RKO (cell line): Measurements from ENCODE around the gene RPL36.
"Not testable (repeated sequence)": the region's sequence is repeated elsewhere in the genome, so short reads cannot be mapped to it uniquely, and the experiment has no call there.

Experiments used
- DNase-seq: peaks from one replicate; pipeline ENCODE4 v3.0.0-alpha.2; 2016; ENCODE audit warnings: low spot score

The RPL36 gene

DNA sequence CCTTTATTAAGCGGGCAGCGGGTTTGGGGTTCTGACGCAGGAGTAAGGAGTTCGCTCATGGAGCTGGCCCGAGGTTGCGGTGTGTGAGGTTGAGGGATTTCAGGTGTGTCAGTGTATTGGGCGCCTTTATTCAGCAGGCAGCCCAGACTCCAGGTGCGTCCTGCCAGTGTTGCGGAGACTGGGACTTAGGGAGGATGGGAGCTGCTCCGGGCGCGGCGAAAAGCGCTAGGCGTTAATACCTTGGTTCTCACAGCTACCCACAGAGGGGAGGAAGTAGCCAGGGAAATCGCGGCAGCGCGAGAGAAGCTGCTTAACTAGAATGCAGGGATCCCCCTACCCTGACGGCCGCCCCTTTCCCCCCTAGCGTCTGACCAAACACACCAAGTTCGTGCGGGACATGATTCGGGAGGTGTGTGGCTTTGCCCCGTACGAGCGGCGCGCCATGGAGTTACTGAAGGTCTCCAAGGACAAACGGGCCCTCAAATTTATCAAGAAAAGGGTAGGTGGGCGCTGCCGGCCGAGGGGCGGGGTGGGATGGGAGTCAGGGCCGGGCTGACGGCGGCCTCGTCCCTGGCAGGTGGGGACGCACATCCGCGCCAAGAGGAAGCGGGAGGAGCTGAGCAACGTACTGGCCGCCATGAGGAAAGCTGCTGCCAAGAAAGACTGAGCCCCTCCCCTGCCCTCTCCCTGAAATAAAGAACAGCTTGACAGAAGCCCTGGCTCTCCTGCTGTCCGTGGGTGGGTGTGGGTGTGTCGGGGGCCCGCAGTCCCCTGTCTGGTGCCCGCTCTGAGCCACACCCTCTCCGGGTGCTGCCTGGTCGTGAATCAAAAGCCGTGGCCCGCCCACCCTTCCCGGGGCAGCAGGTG lies 1.1 kb downstream of the RPL36 start:
- DNase-seq, result peak; percentile 80

DNA sequence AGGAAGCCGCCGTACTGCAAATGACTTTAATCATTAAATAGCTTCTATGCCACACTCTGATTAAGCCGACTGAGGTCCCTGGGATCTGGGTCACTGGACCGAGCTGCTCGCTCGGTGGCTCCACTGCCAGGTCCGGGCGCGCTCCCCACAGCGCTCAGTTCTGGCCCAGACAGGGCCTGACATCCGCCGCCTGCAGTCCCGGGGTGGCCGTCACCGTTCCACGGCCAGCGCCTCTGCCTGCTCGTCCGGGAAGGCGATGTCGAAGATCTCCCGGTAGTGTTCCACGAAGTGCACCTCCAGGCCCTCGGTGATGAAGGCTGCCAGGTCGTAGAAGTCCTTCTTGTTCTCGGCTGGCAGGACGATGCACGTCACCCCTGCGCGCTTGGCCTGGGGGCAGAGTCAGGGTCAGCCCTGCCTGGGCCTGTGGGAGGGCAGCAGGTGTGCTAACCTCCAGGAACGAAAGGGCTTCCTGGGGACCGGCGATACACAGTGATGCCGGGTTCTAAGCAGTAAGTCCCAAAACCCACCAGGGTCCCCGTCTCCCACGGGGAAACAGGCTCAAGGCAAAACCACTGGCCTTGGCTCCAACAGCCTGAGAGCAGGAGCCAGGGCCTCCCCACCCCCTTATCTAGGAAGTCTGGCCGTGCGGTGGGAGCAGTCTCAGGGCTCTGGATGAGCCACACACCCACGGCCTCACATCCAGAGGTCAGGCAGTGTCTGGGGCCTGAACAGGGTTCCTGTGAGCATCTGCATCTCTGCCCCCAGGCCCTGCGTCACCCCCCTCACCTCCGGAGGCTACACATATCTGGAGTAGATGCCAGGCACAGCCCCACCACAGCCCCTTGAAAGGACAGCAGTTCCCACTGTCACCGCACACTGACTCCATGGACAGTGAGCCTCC lies 2.0 kb downstream of the RPL36 start:
- DNase-seq, result peak; percentile 74

DNA sequence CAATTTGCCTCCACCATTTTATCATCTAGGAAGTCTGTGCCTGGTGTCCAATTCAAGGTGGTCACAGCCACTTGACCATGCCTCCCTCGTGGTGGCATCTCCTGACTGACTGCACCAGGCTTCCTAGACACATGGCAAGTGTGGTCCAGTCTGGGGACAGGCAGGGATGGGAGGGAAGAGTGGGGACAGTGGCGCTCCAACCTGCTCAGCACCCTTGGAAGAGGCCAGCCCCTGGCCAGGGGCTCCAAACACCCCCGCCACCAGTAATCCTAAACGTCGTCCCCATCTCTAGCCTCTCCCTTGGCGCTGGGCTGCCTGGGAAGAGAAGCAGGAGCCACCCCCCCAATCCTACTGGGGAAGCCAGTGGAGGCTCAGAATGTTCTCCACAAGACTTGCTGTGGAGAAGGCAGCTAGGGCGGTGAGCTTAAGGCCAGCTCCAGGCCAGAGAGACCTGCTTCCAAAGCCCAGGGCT lies 2.7 kb downstream of the RPL36 start:
- no peak for DNase-seq

DNA sequence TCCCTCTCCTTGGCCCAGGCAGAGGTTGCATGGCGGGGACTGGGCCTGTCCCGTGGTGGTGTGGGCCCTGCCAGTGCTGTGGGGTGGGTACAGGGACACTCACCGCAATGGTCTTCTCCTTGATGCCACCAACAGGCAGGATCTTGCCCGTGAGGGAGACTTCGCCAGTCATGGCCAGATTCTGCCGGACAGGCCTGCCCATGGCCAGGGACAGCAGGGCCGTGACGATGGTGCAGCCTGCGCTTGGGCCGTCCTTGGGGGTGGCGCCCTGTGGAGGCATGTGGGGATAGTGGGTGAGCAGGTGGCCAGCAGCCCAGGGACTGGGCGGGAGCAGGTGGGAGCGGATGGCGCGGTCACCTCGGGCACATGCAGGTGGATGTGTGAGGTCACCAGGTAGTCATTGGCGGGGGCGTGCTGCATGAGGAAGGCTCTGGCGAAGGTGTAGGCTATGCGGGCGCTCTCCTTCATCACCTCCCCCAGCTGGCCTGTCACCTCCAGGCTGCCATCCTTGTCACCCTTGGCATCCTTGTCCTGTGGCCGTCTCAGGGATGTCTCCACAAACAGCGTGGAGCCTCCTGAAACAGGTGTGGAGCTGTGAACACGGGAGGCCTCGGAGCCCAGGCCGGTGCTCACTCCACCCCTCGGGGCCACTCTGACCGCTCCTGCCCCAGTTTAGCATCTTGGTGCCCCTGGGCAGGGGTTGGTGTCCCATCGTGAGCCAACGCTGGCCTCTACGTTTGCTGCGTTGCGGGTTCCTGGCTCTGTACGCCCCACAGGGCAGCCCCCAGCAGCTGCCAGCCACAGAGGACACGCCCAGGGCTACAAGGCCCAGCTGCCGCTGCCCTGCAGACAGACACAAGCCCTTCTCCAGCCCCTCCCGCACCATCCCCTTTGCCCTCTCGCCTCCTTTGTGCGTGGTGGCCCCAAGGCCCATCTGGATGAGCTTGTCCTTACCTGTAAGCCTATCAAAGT lies 3.4 kb downstream of the RPL36 start:
- no peak for DNase-seq

DNA sequence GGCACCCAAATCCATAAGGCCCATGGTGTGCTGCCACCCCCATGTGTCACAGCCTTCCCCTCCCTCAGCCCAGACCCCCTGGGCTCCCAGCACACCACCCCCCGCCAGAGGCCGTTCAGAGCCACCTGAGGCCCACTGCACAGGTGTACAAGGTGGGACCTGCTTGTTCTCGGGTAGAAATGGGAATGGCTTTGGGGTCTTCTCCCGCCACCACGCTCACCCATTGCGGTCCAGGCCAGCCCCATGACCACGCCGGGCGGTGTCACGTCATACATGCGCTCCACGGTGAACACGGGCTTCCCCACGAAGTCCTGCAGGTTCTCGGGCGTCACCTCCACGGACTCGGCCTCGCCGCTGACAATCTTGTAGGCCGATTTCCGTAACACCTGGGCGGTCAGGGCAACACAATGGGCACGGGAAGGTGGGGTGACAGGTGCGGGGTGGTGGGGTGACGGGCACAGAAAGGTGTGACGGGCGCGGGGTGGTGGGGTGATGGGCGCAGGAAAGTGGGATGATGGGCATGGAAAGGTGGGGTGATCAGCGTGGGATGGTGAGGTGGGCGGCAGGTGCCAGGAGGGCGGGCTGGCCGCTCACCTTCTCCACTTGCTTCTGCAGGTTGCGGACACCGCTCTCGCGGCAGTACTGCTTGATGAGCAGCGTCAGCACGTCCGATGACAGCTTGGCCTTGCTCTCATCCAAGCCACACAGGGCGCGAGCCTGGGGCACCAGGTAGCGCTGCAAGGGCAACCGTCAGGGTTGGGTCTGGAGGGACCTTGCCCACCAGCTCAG lies 4.3 kb downstream of the RPL36 start:
- no peak for DNase-seq

DNA sequence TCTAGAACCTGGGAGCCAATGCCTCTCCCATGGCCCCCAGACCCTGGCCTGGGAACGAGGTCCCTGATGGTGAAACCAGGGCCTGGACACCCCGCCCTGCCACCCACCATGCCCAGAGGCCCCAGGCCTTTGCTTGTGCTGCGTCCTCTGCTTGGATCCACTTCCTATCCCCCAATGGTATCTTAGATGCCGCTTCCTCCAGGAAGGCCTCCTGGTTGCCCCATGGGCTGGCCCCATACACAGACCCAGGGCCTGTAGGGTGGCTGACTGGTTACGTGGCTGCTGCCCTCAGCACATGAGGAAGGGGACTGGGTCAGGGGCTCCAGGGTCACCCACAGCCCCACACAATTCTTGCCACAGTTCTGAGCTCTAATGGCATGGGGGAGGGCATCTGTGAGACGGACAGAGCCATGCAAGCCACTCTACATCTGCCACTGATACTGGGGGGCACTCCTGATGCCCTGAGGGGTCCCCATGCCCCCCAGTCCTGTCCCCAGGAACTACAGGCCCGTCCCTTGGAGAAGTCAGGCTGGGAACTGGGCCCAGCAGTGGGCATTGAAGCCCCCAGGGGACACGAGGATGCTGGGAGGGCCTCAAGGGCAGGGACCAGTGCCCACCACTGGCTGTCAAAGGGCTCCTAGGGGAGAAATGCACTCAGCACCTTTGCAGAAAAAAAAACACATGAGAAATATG lies 5.0 kb downstream of the RPL36 start:
- no peak for DNase-seq

DNA sequence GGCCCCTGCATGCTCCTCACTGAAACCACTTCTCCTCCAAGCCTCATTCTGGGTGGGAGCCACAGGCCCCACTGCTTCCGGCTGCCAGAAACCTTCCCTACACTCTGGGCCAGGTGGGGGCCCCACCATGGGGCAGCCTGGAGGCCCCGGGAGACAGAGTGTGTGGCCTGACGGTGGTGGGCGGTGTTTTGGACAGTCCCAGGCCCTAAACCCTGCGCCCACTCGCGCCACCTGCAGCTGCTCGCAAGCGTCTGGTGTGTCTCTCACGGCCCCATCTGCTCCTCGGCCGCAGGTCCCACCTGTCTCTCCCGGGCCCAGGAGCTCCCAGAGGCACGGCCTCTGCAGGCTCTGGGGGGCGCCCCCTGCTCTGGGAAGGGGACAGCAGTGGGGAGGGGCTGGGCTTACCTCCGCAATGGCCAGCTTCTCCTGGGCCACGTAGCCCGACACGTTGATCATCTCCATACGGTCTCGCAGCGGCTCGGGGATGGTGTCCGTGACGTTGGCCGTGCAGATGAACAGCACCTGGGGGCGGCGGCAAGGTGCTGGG lies 5.6 kb downstream of the RPL36 start:
- no peak for DNase-seq

DNA sequence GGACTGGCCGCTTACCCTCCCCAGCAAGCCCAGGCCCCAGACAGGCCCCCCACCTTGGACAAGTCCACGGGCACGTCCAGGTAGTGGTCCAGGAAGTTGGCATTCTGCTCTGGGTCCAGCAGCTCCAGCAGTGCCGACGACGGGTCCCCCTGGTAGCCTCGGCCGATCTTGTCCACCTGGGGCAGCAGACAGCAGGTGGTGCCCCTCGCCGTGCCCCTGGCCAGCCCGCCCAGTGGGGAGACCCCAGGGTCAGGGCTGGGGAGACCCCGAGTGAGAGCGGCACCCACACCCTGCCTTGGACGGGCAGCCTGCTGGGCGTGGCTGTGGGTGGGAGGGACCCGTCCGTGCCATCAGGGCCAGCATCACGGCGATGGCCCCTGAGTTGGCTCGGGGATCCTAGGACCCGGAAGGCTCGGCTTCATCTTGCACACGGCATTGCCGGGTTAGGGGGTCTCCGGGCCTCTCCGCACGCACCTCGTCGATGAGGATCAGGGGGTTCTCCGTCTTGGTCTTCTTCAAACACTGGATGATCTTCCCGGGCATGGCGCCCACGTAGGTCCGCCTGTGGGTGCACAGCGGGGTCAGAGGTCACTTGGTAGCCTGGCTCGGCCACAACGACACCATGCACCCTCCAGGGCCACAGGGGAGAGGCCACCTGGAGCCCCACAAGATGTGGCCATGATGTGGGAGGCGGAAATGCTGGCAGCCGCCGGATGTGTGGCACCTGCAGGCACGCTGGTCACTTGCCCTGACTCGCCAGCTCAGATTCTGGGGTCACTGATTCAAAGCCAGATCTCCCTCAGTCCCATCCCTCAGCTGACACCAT lies 6.3 kb downstream of the RPL36 start:
- no peak for DNase-seq

DNA sequence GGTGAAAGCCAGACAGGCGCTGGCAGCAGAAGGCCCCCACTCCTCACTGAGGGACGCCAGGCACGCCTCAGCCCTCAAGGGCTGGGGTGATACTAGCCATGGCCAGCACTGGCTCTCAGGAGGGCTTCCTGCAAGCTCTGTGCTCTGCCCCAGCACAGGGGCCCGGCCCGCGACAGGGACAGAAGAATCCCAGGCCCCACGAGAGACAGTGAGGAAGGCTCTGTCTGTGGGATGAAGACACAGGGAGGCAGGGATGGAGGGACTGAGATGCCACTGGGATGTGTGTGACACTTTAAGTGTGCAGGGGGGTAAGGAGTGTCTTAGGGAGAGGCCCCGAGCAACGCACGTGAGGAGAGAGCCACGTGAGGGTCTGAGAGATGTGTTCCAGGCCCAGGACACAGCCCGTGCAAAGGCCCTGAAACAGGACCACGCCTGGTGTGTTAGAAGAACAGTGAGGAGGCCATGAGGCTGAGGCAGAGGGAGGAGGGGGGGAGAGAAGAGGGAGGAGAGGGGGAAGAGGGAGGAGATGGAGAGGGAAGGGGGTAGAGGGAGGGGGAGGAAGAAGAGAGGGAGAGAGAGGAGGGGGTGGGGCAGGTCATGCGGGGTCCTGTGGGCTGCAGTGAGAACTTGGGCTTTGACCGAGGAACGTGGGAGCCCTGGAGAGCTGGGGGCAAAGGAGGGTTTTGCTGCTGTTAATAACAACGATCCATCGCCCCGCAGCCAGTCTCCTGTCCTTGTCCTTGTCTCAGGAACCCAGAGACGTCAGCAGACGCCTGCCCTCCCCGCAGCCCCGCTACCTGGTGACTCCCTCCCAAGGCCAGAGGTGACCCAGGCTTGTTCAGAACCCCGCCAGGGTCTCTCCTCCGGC lies 7.2 kb downstream of the RPL36 start:
- no peak for DNase-seq

DNA sequence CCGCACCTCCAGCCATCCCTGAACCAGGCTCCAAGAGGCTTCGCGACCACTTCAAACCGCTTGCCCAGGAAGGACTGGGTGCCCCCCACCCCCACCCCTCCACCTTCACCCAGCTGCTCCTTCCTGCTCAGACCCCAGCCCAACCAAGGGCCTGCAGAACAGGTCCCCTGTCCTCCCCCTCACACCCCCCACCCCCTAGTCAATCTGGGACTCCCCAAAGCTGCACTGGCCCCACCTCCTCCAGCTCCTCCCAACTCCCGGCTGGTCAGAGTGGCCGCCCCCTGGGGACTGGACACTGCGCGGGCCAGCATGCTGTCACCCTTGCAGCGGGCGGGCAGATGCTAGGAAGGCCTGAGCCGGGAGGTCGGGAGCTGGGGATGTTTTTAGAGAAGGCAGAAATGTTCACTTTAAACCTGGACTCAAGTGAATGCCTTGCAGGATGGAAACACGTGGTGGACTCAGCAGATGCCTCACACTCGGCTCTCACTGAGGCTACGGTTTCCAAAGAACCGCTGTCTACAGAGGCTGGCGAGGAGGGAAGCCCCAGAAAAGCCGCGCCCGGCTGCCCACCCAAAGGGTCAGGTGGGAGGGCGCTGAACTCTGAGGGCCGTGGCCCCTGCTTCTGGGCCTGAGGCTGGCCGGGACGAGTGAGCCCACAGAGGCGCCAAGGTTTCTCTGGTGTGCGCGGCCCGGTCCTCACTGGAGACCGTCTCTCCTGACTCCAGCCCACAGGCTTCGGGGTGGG lies 8.0 kb downstream of the RPL36 start:
- no peak for DNase-seq

DNA sequence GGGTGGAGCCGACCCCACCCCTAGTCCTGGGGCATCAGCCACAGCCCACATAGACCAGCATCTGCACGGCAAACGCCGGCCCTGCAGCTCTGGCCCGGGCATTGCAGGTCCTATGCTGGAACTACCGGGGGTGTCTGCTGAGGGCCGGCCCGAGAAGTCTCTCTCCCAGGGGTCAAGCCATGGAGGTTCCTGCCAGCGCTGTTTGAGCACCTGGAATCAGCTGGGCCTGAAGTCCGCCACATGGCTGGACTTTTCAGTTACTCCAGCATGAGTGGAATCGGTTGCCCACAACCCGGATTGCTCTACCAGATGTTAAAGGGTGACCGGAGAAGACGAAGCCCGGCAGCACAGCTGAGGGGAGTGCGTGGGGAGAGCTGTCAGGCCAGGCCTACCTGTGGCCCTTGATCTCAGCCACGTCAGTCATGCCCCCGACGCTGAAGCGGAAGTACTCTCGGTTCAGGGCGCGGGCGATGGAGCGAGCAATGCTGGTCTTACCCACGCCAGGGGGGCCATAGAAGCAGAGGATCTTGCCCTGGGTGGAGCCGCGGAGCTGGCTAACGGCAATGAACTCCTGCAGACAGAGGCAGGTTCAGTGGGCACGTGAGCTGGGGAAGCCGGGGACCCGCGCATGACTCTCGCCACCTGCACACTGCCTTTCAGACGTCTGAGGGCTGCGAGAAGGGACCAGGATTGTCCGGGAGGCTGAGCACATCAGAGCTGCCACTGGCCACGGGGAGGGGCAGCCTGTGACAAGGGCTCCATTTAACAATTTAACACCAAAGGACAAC lies 8.7 kb downstream of the RPL36 start:
- DNase-seq, result no peak

DNA sequence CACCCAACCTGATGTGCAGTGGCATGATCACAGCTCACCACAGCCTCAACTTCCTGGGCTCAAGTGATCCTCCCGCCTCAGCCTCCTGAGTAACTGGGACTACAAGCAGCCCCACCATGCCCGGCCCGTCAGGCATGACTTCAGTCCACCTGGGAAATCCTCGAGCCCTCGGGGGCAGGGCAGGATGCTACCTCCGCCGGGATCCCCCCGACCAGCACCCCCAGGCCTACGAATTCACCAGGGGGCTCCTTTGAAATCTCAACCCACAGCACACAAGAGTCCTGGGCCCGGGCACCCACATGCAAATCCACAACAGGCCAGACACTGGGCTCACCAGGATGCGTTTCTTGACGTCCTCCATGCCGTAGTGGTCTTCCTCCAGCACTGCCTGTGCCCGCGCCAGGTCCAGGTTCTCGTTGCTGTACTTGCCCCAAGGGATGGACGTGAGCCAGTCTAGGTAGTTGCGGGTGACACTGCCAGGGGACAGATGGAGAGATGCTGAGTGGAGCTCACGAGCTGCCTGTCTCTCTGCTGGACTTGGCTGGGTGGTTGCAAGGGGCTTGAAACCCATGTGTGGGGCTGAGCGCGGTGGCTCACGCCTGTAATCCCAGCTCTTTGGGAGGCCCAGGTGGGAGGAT lies 10.5 kb downstream of the RPL36 start:
- DNase-seq, result no peak

DNA sequence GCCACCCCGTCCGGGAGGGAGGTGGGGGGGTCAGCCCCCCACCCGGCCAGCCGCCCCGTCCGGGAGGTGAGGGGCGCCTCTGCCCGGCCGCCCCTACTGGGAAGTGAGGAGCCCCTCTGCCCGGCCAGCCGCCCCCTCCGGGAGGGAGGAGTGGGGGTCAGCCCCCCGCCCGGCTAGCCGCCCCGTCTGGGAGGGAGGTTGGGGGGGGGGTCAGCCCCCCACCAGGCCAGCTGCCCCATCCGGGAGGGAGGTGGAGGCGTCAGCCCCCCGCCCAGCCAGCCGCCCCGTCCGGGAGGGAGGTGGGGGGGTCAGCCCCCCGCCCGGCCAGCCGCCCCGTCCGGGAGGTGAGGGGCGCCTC lies 11.9 kb downstream of the RPL36 start:
- DNase-seq, result not testable (repeated sequence)

DNA sequence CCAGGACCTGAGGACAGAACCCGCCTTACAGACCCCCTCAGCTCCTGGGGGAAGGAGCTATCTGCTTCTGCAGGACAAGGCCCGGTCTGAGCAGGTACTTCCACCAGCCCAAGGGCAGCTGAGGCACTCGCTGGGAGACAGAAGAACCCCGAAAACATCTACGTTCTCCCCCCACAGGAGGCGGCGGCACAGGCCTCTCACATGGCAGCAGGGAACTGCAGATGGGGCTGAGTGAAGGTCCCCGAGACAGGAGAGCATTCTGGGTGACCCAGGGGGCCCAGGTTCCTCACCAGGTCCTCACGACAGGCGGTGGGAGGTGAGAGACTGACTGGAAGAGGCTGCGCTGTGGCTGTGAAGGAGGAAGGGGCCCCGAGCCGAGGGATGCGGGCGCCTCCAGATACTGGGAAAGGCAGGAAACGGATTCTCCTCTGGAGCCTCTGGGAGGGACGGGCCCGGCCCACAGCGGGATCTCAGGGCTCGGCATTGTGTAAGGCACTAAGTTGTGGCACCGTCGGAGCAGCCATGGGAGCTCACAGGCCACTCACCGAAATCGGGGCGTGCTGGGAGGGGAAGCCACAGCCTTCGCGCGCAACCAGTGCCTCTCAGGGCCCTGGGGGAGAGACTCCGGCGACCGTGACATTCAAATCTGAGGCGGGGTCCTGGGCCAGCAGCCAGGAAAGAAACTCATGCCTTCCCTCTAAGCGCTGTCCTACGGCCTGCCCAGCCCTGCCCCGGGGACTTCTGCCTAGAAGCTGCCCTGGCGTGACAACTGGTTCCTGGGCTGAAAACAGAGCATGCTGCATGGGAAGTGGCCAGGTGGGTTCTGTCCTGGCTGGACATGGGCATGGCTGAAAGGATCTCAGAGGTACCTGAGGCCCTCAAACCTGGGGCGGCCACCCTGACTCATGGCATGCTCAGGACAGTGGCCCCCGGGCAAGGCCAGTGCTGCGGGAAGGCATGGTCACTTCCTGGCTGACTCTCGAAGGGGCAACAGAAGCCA lies 14.0 kb downstream of the RPL36 start:
- DNase-seq, result no peak

DNA sequence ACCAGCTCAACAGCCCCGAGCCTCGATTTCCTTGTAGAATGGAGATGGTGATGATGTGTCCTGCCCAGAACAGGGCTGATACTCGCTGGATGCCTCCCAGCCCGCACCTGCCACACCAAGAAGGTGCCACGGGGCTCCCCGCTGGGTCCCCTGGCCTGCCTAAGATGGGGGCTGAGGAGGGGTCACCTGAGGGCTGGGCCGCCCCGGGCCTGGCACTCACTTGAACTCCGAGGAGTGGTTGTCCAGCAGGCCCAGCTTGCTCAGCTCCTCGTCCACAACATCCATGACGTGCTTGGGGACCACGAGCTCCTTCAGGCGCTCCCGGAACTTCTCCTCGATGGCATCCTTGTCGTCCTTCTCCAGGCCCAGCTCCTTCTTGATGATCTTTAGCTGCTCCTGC lies 15.5 kb downstream of the RPL36 start:
- DNase-seq, result no peak
